Hematopoietic multipotent progenitor cell treated with erythropoietin and hydrocortisone succinate and interleukin-3 and kit ligand, for 8 days (in vitro differentiated cells): ENCODE data around the gene CHPF.

ENCODE experiments used
- DNase-seq: peaks from one replicate; pipeline ENCODE4 v3.0.0-alpha.2; 2015

Gene CHPF

DNA sequence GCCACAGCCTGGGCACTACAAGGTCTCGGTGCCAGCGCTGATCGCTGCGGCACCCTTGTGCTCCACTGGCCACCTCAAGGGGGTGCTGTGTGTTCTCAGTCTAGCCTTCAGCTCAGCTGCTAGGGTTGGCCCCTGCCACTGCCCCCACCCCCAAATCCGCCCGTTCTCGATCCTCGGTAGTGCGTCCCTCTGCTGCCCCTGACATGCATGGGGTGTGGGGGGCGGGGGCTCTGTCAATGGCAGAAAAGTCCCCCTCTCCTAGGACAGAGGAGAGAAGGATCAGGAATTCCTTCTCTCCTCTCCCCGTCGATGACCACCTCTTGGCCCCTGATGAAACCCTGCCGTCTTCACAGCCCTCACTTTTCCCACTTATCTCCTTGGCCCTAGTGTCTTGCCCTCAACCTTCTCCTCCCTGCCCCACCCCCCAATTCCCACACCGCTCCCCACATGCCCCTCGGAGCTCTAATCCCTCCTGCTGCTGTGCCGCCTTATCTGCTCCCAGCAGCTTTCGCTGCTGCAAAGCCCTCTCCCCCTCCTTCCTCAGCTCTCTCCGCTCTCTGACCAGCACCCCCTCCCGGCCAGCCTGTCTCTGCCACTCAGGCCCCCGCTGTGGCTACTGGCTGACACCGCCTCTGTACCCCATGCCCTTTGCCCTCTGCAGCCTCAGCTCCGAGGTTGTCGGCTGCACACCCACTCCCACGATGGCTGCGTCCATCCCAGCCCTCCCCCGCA is 33.7 kb downstream of the CHPF start:
- peak; percentile 93 for DNase-seq

DNA sequence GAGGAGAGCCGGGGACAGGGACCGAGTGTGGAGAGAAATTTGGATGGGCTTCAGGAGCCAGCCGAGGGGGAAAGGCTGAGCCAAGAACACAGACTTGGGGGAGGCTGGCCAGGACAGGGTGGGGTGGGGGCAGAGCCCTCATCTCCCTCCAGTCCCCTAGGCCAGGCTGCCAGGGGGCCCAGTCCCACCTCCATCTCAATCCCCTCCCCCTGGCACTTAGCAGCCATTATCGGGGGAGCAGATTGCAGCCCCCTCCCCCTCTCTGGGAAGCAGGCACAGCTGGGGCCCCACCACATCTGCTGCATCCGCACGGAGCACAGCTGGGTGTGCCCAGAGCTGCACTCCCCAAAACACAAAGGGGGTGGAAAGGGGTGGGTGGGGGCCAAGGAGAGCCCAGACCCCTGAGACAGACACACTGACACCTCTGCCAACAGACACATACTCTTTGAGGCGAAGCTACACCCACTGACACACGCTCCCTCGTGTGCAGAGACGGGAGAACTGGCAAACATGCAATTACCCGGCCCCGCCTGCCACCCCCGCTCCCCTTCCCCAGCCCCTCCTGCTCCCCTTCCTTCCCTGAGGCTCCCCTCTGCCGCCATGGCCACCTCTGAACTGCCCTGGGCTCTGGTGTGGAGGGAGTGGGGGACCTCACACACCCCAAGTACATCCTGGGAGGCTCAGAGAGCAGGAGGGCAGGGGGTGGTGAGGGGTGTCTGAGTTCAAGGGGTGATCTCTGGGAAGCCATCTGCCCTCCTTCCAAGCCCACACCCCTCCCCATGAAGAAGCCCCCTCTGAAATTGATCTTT is 34.4 kb downstream of the CHPF start:
- peak; percentile 45 for DNase-seq

GRCh38 chr2:219508444-219508734 is 35.2 kb downstream of the CHPF start:
- no peak for DNase-seq

- peak; percentile 72 for DNase-seq
Measured at GRCh38 chr2:219507581-219508443, 35.8 kb downstream of the CHPF start.

DNA sequence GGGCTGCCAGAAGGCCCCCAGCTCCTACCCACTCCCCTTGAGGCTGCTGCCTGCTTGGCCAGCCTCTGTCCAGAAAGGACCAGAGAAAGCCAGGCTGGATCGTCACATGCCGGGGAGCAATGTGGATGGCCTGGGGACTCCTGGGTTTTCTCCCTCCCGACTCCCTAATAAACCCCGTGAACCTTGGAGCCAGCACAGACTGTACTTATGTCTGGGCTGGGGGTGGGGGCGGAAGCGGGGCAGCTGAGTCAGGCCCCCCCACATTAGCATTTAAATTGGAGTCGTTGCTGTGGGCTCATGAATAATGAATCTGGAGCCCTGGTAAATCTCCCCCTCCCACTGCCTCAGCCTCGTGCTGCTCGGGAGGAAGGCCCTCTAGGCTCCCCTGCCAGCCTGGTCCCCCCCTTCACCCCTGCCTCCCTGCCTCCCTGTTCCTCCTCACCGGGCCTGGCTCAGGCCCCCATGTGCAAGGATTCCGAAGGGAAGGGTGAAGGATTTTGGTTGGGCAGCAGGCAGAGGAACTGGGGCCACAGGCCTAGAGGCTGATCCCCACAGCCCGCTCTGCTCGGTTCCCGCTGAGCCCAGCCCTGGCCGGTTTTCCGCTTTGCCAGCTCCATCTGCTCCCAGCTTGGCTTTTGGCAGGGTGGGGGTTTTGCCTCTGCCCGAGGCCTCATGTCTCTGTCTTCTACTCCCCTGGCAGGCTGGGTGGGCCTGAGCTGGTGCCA is 36.6 kb downstream of the CHPF start:
- no peak for DNase-seq

DNA sequence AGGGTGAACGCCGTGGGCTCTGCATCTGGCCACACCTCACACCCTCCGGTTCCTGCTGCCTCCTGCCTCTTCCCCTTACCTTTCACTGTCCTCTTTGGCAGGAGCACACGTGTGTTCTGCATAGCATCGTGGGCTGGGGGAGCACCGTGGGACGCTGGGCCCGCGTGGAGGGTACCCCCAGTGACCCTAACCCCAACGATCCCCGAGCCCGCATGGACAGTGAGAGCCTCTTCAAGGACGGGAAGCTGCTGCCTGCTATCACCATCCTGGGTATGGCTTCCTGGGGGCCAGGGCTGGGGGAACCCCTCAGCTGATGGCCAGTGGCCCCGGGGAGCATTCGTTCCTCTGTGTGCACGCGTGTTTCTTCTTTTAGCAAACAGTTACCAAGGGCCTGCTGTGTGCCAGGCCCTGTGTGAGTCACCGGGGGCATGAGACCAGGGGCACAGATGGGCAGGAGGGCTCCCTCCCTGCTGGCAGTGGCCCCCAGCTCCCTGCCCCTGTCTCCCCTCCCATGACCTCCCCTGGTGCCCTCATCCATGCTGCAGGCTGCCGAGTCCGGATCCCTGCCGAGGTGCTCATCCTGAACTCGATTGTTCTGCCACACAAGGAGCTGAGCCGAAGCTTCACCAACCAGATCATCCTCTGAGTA is 37.3 kb downstream of the CHPF start:
- no peak for DNase-seq

- no peak for DNase-seq
Measured at GRCh38 chr2:219505585-219505984, 38.0 kb downstream of the CHPF start.

DNA sequence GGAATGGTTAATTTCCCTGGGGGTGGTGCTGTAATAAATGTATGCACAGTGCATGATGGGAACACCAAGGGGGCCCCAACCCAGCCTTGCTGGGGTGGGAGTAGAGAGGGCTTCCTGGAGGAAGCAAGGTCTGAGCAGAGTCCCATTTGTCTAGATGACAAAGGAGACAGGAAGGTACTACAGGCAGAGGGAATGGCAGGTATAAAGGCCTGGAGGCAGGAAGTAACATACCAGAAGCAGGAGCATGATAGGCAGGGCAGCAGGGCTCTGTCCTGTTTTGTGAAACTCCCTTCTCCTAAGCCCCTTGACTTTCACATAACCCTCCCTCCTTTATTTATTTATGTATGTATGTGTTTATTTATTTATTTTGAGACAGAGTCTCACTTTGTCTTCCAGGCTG is 41.0 kb downstream of the CHPF start:
- DNase-seq: no peak

DNA sequence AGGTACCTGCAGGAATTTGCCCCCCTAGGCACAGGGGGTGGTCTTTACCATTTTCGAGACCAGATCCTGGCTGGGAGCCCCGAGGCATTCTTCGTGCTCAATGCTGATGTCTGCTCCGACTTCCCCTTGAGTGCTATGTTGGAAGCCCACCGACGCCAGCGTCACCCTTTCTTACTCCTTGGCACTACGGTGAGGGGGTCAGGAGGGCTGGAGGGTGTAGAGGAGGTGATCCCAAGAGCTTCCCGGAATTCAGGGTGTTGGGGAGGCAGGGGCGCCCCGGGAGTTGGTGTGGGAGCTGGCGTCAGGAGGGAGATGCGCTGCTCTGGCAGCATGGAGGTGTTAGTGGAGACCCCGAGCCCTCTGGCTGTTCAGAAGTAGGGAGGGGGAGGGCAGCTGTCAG is 41.8 kb downstream of the CHPF start:
- DNase-seq: no peak

DNA sequence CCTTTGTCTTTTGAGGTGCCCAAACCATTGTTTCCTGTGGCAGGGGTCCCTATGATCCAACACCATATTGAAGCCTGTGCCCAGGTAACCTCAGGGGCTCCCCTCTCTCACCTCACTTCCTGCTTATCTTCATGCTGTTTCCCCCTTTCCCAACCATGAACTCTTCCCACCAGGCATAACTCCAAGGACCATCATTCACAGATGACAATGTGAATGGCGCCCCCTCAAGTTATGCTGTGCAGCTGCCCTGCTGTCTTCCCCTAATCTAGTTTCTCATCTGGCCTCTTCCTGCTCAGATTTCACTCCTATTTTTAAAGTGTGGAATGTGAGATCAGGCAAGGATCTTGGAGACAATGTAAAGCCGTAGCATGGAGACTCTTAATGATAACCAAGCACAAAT is 43.5 kb downstream of the CHPF start:
- DNase-seq: no peak

DNA sequence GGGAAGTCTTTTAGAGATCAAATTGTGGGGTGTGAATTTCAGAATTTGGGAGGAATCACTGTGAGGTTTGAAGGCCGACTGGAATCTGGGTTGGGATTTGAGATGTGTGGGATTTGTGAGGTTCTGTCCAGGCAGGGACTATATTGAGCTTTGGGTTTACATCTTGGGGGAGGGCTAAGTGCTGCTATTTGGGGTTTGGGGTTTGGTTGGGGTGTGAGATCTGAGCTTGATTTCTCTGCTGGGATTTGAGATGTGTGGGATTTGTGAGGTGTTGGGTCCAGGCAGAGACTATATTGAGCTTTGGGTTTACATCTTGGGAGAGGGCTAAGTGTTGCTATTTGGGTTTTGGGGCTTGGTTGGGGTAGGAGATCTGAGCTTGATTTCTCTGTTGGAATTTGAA is 44.1 kb downstream of the CHPF start:
- DNase-seq: no peak

GRCh38 chr2:219499058-219499307 is 44.6 kb downstream of the CHPF start:
- no peak for DNase-seq

DNA sequence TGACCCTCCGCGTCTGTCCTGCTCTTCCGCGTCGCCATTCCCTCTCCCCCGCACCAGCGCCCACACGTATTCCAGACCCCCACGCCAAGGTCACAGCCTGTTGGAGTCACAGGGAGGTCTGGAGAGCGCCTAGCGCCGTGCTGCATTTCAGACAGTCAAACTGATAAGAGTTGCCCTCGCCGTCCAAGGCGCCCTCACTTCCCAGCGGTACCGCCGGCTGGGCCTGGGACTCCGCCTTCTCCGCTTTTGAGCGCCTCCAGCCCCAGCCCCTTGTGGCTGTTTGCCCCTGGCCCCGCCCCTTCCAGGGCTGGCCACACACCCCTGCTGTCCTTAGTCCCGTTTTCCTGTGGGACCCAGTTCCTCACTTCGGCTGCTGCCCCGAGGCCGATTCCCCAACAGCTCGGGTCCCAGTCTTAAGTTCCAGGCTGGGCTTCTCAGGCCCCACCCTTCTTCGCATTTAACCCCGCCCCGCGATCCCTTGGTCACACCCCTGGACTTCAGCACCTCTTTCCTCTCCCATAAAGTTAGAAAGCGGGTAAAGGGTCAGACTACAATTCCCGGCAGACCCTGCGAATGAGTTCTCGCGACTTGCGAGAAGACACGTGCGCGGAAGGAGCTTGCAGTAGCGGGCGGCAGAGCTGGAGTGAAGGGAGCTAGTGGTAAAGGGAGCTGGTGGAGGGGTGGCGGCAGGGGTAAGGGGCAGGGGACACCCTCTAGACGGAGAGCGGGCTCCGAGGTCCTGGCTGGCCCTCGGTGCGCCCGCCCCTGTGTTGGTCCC is 45.1 kb downstream of the CHPF start, which contains the start of gene GMPPA:
GMPPA (plus strand) TSS at position 612 of the 778 bp plus-strand sequence. CDS start 1,085 bp downstream, outside the sequence.
- DNase-seq: peak; percentile 99

DNA sequence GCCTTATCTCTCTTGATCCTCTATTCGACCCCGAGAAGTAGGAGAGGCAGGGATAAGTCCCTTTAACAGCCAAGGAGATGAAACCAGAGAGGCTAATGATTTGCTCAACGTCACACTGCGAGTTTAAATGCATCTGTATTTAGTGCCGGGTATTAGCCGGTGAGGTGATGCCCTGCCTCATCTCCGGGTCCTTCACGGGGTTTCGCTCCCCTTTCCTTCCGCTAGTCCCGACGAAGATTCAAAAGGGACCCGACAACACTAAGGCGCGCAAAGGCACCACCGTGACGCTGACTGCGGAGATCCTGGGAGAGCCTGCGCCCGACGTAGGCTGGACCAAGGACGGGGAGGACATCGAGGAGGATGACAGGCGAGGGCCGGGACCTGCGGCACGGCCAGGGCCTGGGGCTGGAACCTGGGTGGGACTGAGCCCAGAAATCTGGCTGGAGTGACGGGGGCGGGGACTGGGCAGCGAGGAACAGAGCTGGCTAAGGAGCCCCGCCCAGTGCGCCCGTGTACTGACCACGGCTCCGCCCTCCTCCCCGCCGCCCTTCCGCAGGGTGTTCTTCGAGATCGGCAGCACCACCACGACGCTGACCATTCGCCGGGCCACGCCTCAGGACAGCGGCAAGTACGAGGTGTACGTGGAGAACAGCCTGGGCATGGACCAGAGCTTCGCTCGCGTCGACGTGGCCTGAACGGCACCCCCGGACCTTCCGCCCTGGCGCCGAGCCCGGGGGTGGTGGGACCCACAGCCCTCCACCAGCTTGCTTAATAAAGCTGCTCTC is 45.9 kb downstream of the CHPF start:
- peak; percentile 35 for DNase-seq

DNA sequence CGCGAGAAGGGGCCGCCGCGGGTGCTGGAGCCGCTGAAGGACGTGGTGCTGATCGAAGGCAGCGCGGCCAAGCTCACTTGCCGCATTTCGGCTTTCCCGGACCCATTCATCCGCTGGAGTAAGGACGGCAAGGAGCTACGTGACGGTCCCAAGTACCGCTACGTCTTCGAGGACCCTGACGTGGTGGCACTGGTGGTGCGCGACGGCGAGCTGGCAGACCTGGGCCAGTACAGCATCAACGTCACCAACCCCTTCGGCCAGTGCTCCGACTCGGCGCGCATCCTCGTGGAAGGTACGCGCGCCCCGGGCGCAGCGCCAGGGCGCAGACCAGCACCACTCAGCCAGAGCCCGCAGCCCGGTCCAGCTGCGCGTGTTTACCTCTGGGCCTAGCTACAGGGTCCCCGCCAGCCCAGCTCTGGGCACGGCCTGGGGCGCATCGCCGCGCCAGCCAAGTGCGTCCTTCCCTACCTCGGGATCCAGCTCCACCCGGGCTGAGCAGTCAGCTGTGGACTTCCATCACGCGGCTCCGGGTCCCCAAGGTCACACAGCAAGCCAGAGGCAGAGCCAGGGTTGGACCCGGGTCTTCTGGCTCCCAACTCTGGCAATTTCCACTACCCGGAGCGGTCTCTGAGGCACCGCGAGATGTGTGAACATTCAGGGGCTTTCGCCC is 46.6 kb downstream of the CHPF start:
- no peak for DNase-seq

DNA sequence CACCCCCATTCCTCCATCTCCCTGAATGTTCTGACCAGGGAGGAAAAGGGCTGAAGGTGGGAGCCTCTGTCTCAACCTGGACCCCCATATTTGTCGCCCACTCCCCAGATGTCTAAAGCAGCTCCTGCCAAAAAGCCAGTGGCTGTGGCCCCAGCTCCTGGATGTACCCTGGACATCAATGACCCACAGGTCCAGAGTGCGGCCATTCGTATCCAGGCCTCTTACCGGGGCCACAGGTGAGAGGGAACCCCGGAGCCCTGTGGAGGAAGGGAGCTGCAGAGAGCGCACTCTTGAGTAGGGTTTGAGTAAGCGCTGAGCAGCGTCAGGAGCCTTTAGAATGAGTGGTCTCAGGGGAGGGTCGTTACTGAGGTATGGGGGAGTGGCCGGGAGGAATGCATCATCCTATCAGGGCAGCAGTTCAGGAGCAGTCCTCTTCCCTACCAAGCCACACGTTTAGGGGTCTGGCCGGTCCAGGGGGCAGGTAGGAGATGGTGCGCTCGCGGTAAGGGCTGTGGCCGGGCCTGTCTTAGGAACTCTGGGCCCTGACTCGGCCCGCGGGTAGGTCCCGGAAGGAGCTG is 47.3 kb downstream of the CHPF start:
- DNase-seq: no peak

GRCh38 chr2:219495531-219496122 is 48.0 kb downstream of the CHPF start:
- DNase-seq: peak; percentile 81

DNA sequence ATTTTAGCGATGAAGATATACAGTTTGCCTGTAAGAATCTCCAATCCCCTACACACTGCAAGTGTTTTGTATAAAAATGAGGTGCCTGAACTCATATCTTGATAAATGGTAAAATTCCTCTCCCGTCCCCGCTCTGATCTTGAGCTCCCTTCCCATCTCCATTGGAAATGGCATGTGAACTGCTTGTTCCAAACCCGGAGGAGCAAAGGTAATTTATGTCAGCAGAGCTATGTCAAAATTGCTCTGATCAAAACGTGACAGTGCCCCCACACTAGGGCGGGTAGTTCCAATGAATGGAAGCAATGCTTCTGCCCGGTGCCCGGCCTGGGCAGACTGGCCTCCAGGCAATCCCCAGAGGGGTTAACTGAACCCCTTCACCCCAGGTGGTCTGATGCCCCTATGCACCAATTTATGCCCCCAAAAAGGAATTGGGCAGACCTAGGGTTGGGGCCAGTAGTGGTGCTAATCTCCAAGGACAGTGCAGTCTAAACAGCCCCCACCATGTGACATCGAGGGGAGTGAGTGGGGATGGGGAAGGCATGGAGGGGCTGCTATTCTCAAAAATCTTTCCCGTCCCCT is 48.6 kb downstream of the CHPF start:
- DNase-seq: no peak

DNA sequence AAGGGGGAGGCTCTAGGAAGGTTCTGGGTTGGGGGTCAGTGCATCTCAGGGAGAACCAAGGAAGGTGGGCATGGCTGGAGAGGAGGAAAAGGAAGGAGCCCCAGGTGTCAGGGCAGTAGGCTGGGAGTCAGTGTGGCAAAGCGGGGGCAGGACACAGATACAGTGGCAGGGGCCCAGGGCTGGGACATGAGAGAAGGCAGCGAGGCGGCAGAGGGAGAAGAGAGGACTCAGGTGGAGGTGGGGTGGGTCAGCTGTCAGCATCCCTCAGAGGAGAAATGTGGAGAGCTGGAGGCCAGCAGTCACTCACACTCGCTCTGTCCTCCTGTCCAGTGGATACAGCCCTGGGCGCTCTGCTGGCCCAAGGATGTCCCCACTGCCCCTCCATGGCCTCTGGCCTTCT is 50.5 kb downstream of the CHPF start:
- DNase-seq: no peak
